IPS DF 4.7 (cell line): ENCODE data around the gene EPN3.

ENCODE experiments used
- DNase-seq: peaks from one replicate; pipeline ENCODE4 v3.0.0-alpha.2; 2013; ENCODE audit warnings: low spot score; ENCODE audit errors: extremely low read depth

The EPN3 gene

GRCh38 chr17:50532452-50533024, at the start of gene EPN3:
Gene EPN3, plus strand, starts transcription at chr17:50532735. Its CDS starts 3,822 bp downstream, at chr17:50536557.
- DNase-seq = no peak

- DNase-seq = no peak
These were observed 49.3 kb upstream of the EPN3 start for GRCh38 chr17:50483266-50483665.

GRCh38 chr17:50484386-50485155, 48.0 kb upstream of the EPN3 start:
- no peak for DNase-seq

- no peak for DNase-seq
These were observed 45.1 kb upstream of the EPN3 start for GRCh38 chr17:50487213-50488096.

GRCh38 chr17:50488880-50489279, 43.7 kb upstream of the EPN3 start:
- DNase-seq = no peak

DNA sequence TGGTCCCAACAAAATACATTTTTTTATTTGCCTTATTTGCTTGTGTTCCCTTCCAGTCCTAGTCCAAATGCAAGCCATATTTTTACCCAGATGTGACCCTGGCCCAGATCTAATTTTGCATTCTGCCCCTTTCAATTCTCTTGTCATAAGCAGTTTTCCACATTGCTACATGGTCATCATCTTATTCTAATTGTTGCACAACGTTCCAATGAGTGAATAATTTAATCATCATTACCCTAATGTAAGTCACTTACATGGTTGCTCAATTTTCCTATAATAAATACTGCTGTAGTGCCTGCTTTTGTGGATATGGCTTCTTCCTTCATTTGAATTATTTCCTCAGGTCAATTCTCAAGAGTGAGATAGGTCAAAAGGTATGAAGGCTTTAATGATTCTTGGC, 41.0 kb upstream of the EPN3 start:
- DNase-seq = no peak

GRCh38 chr17:50492214-50492613, 40.3 kb upstream of the EPN3 start:
- DNase-seq = no peak

DNA sequence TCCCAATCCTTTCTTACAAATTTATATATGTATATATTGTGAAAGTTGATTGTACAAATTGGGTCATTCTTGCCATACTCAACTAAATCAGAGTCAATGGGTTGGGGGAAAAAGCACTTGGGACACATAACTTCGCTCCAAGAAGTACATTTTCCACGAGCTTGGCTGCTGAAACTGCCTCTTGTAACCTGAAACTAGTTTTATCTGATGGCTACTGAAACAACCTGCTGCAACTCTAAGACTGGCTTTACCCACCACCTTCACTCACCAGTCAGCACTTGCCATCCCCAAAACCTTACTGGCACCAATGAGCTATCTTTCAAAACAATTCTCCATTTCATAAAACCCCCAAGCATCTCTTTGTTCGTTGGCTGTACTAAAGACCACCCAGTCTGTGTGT, 38.8 kb upstream of the EPN3 start:
- DNase-seq = no peak

- no peak for DNase-seq
These were observed 37.2 kb upstream of the EPN3 start for GRCh38 chr17:50495217-50495823.

- DNase-seq = no peak
These were observed 36.6 kb upstream of the EPN3 start for GRCh38 chr17:50495918-50496317.

DNA sequence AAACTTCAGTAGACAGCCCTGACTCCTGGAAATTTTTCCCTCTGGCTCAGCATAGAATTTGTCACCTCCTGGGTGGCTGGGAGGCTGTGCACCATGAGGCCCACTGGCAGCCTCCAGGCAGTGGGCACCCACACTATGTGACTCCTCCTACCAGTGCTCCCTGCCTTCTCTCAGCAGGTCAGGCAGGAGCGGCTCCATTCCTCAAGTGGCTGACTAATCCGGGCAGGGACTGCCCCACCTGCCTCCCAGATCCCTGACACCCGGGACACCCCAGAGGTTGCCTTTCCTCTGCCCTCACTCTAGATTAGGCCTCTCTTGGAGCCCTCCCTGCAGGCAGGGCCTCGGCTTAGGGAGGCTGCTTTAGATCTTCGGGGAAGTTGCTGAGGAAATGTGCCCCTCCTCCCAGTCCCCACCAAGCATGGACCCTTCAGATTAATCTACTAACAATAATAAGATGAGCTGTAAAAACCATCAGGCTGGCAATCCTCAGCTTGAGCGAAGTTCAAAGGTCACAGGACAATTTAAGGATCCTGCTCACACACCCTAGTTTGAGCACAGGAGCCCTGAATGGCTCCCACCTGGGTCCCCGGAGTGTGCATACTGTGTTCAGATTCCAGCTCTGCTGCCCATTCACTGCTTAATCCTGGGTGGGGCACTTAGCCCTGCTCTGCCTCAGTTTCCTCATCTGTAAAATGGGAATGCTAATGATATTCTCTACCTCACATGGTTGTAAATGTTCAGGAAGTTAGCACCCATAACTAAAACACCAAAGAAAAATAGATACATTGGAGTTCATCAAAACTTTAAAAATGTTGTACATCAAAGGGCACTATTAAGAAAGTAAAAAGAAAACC, 34.3 kb upstream of the EPN3 start:
- no peak for DNase-seq

DNA sequence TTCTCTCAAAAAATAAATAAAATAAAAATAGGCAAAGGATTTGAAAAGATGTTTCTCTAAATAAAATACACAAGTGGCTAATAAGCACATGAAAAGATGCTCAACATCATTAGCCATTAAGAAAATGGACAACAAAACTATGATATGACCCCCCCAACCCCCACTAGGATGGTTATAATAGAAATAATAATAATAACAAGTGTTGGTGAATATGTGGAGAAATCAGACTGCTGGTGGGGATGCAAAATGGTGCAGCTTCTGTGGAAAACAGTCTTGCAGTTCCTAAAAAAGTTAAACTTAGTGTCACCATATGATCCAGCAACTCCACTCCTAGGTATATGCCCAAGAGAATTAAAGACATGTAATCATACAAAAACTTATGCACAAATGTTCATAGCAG, 33.3 kb upstream of the EPN3 start:
- no peak for DNase-seq

- no peak for DNase-seq
These were observed 32.8 kb upstream of the EPN3 start for GRCh38 chr17:50499721-50500120.

DNA sequence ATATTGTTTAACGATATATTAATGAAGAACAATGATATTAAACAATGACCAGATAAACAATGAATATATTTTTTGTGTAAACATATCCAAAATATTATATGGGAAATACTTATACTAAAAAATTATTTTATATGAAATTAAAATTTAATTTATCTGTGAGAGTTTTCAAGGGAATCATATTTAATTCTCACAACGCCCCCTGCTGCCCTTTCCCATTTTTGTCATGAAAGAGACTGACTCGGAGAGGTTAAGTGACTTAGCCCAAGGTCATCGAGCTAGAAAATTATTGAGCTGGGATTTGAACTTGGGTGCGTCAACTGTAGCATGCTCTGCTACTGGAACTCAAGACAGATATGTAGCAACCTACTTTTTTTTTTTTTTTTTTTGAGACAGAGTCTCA, 31.5 kb upstream of the EPN3 start:
- no peak for DNase-seq

GRCh38 chr17:50502301-50502990, 30.1 kb upstream of the EPN3 start:
- no peak for DNase-seq

DNA sequence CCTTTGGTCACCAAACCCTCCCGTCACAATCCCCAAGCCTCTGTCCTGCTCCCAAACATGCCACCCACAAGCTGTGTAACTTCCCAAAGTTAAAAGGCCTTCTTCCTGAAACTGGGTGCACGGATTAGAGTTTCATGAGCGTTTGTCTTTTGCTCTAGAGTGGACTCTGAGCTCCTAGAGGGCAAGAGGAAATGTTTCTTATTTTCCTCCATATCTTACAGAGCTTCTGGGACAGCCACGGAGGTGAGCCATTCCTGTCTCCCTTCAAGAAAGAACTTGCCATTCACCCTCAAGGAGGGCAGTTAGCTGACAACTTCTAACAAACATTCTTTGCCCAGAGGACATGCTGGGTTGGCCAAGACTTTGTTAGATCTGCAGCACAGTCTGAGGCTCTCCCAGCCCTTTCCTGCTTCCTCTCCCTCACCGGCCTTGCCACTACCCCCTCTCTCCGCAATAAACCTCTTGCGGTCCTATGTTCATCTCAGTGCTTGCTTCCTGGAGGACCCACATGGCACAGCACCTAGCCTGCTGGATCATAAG, 26.9 kb upstream of the EPN3 start:
- DNase-seq = no peak

GRCh38 chr17:50506298-50506697, 26.2 kb upstream of the EPN3 start:
- DNase-seq = no peak

GRCh38 chr17:50507871-50508572, 24.5 kb upstream of the EPN3 start, which contains the start of gene MYCBPAP:
Gene MYCBPAP, plus strand, starts transcription at chr17:50508439. Its CDS starts 236 bp downstream, at chr17:50508675.
- DNase-seq = no peak
